HepG2 (cell line): ENCODE data around the gene TSKU. TPM values are rescaled to one million over a fixed set of nuclear protein-coding genes. Genes with fewer than 3 reads are reported as not detected.

ENCODE experiments used
- ATF2 ChIP-seq: sonication (generic); formaldehyde crosslinking; IDR thresholded peaks from 2 replicates; pipeline ENCODE4 v1.4.0; 2020; ENCODE audit warnings: missing genetic modification reagents
- DPF2 ChIP-seq: sonication (generic); formaldehyde crosslinking; IDR thresholded peaks from 2 replicates; pipeline ENCODE4 v1.4.0; 2020; ENCODE audit warnings: mild to moderate bottlenecking, low read depth, missing genetic modification reagents, borderline replicate concordance
- ETV5 ChIP-seq: IDR thresholded peaks from 2 replicates; pipeline ENCODE4 v1.6.1; 2018; ENCODE audit warnings: missing biosample characterization, missing genetic modification reagents, inconsistent platforms, borderline replicate concordance
- FOXA1 ChIP-seq, 2 experiments: fragments of 450-650 bp in 1 of 2; sonication (generic) in 1 of 2; formaldehyde crosslinking in 1 of 2; IDR thresholded peaks; 2 replicates each; pipeline versions ENCODE4 v1.4.0 to v1.6.1; 2016 to 2020; ENCODE audit warnings: missing genetic modification reagents in 1 of 2
- IRF1 ChIP-seq: sonication (generic); formaldehyde crosslinking; IDR thresholded peaks from 2 replicates; pipeline ENCODE4 v1.4.0; 2020; ENCODE audit warnings: low read depth, mild to moderate bottlenecking, missing genetic modification reagents
- LCORL ChIP-seq, 2 experiments: fragments of 450-650 bp in 1 of 2; sonication (generic) in 1 of 2; formaldehyde crosslinking in 1 of 2; IDR thresholded peaks; 2 replicates each; pipeline versions ENCODE4 v1.5.0 to v1.6.1; 2017 to 2020; ENCODE audit warnings: antibody characterized with exemption in 1 of 2, missing genetic modification reagents in 1 of 2
- MTA1 ChIP-seq: sonication (generic); formaldehyde crosslinking; IDR thresholded peaks from 2 replicates; pipeline ENCODE4 v1.4.0; 2020; ENCODE audit warnings: missing genetic modification reagents, mild to moderate bottlenecking, borderline replicate concordance
- POGZ ChIP-seq: sonication (generic); formaldehyde crosslinking; IDR thresholded peaks from 2 replicates; pipeline ENCODE4 v1.4.0; 2020; ENCODE audit warnings: mild to moderate bottlenecking, missing genetic modification reagents
- PPARG ChIP-seq: conservative IDR thresholded peaks from 2 replicates; pipeline ENCODE4 v1.6.1; 2016; ENCODE audit warnings: missing biosample characterization, missing genetic modification reagents
- PRDM10 ChIP-seq: sonication (generic); formaldehyde crosslinking; IDR thresholded peaks from 2 replicates; pipeline ENCODE4 v1.4.0; 2020; ENCODE audit warnings: low read depth, missing genetic modification reagents
- STAT6 ChIP-seq: sonication (generic); formaldehyde crosslinking; IDR thresholded peaks from 2 replicates; pipeline ENCODE4 v1.4.0; 2020; ENCODE audit warnings: missing genetic modification reagents, mild to moderate bottlenecking, borderline replicate concordance
- TCF7 ChIP-seq: sonication (generic); IDR thresholded peaks from 2 replicates; pipeline ENCODE4 v1.6.1; 2016; ENCODE audit warnings: antibody characterized with exemption, low read depth
- ZFP91 ChIP-seq: sonication (generic); formaldehyde crosslinking; IDR thresholded peaks from 2 replicates; pipeline ENCODE4 v1.9.0; 2022; ENCODE audit warnings: missing genetic modification reagents, mild to moderate bottlenecking, borderline replicate concordance
- ZNF136 ChIP-seq: sonication (generic); formaldehyde crosslinking; IDR thresholded peaks from 2 replicates; pipeline ENCODE4 v1.8.1; 2022; ENCODE audit warnings: low read depth, mild to moderate bottlenecking, moderate library complexity, missing genetic modification reagents
- ZNF235 ChIP-seq: sonication (generic); formaldehyde crosslinking; IDR thresholded peaks from 2 replicates; pipeline ENCODE4 v1.8.1; 2023; ENCODE audit warnings: mild to moderate bottlenecking, missing genetic modification reagents, borderline replicate concordance
- ZNF264 ChIP-seq: sonication (generic); formaldehyde crosslinking; IDR thresholded peaks from 2 replicates; pipeline ENCODE4 v1.4.0; 2020; ENCODE audit warnings: missing genetic modification reagents
- ZNF747 ChIP-seq: sonication (generic); formaldehyde crosslinking; IDR thresholded peaks from 2 replicates; pipeline ENCODE4 v1.8.1; 2023; ENCODE audit warnings: missing genetic modification reagents, mild to moderate bottlenecking, borderline replicate concordance
- polyA plus RNA-seq, 8 experiments: library from polyadenylated mRNA; depleted of rRNA in 3 of 8; stranded (reverse) in 7 of 8; unstranded in 1 of 8; fragments of >200 nt; fragmentation: Illumina TruSeq in 4 of 8; extraction: Trizol in 4 of 8; gene quantifications; 2 replicates each; pipeline versions ENCODE4 v1.2.1 to v1.2.3, GENCODE V29; 2011 to 2016; ENCODE audit warnings: low read depth in 4 of 8, missing spikeins in 1 of 8, mixed read lengths in 1 of 8; ENCODE audit not compliant: insufficient read depth in 1 of 8
- total RNA-seq, 5 experiments: library from RNA; depleted of rRNA; stranded (reverse); fragments of >200 nt; fragmentation: Illumina TruSeq; extraction: Trizol; gene quantifications; 2 replicates each; pipeline ENCODE4 v1.2.3, GENCODE V29; 2016; ENCODE audit warnings: low read depth in 1 of 5

Gene TSKU
- total and polyA plus RNA-seq, 2 of the 13 experiments (the other 11 are each of a cell fraction or from before 2014, with no cell fraction given) = 20.3 to 21.4 TPM

- no peak for TF ChIP-seq LCORL (IDR thresholded peaks at IDR 0.05)
- TF ChIP-seq LCORL (CRISPR knock-in tag; IDR thresholded peaks at IDR 0.05) = no peak
- peak; percentile 62; the same call in 1 of the 2 replicates for TF ChIP-seq ZNF747 (CRISPR knock-in tag)
- no peak for TF ChIP-seq POGZ (CRISPR knock-in tag)
- TF ChIP-seq STAT6 (CRISPR knock-in tag) = no peak
- TF ChIP-seq ETV5 (CRISPR knock-in tag) = no peak
- TF ChIP-seq ZNF264 = no peak
- no peak for TF ChIP-seq IRF1 (CRISPR knock-in tag)
- no peak for TF ChIP-seq FOXA1 (IDR thresholded peaks at IDR 0.05)
- TF ChIP-seq FOXA1 (CRISPR knock-in tag; IDR thresholded peaks at IDR 0.05) = peak; percentile 2; the same call in 1 of the 2 replicates
- TF ChIP-seq TCF7 = no peak
- TF ChIP-seq MTA1 (CRISPR knock-in tag) = no peak
- TF ChIP-seq ZNF136 (CRISPR knock-in tag) = no peak
- no peak for TF ChIP-seq PPARG (CRISPR knock-in tag)
- TF ChIP-seq ATF2 (CRISPR knock-in tag) = no peak
- no peak for TF ChIP-seq ZFP91 (CRISPR knock-in tag)
- no peak for TF ChIP-seq ZNF235 (CRISPR knock-in tag)
- peak; percentile 26; the same call in 1 of the 2 replicates for TF ChIP-seq PRDM10 (CRISPR knock-in tag)
- TF ChIP-seq DPF2 = no peak
These were observed 5.7 kb downstream of the TSKU start (continued) for GRCh38 chr11:76788661-76789442.
